ENCODE measurements around the gene EXD3. TPM values are rescaled to one million over a fixed set of nuclear protein-coding genes. Genes with fewer than 3 reads are reported as not detected.
A peak's percentile ranks its signal among the peaks of the same experiment; 100 is the strongest.

The EXD3 gene
- total and polyA plus RNA-seq, 2 of the 13 experiments (the other 11 are each of a cell fraction or from before 2014, with no cell fraction given) = 2.7 to 4.8 TPM

- TF ChIP-seq EP300 (IDR thresholded peaks at IDR 0.05; ENCODE audit: low read depth in 2 of 2, low read length in 2 of 2) (no peak), EP300 (CRISPR knock-in tag; IDR thresholded peaks at IDR 0.05; ENCODE audit: borderline replicate concordance) (no peak), ZMYM3 (CRISPR knock-in tag; IDR thresholded peaks at IDR 0.05) (no peak), KMT2A (CRISPR knock-in tag; IDR thresholded peaks at IDR 0.05) (no peak), UBTF (CRISPR knock-in tag; IDR thresholded peaks at IDR 0.05) (peak; percentile 46), ZNF530 (CRISPR knock-in tag; IDR thresholded peaks at IDR 0.05; ENCODE audit: low read depth) (no peak), POGK (CRISPR knock-in tag; conservative IDR thresholded peaks at IDR 0.05) (no peak), PHF8 (CRISPR knock-in tag; IDR thresholded peaks at IDR 0.05) (peak; percentile 36), ZFP90 (CRISPR knock-in tag; IDR thresholded peaks at IDR 0.05; ENCODE audit: borderline replicate concordance) (no peak), FOXM1 (CRISPR knock-in tag; IDR thresholded peaks at IDR 0.05) (no peak), FOXJ3 (CRISPR knock-in tag; IDR thresholded peaks at IDR 0.05; ENCODE audit: borderline replicate concordance) (no peak), TFE3 (CRISPR knock-in tag; IDR thresholded peaks at IDR 0.05) (no peak; the same call in 1 of the 2 replicates), PTBP1 (IDR thresholded peaks at IDR 0.05; ENCODE audit: low read depth, low read length, poor library complexity, severe bottlenecking) (no peak), MBNL3 (CRISPR knock-in tag; conservative IDR thresholded peaks at IDR 0.05) (no peak), ZNF563 (CRISPR knock-in tag; IDR thresholded peaks at IDR 0.05) (peak; percentile 64; the same call in 1 of the 2 replicates), ZFX (CRISPR knock-in tag; IDR thresholded peaks at IDR 0.05; ENCODE audit: low read depth) (peak; percentile 63; the same call in 1 of the 2 replicates), PRPF4 (IDR thresholded peaks at IDR 0.05; ENCODE audit: low read depth, low read length, poor library complexity, severe bottlenecking) (no peak), ZNF431 (CRISPR knock-in tag; IDR thresholded peaks at IDR 0.05; ENCODE audit: borderline replicate concordance, low read depth) (no peak), RFXANK (CRISPR knock-in tag; IDR thresholded peaks at IDR 0.05) (no peak), PRDM10 (CRISPR knock-in tag; IDR thresholded peaks at IDR 0.05; ENCODE audit: low read depth) (no peak)
These were observed 121.6 kb downstream of the EXD3 start (continued) for GRCh38 chr9:137301081-137301947.
